AG04449 (cell line): ENCODE measurements around the gene NPC1.

Source experiments
- CTCF ChIA-PET: fragments of 350-600 bp; formaldehyde crosslinking; extraction: SDS; loops from one replicate; lab custom pipeline; 2021; ENCODE audit warnings: antibody characterized with exemption; lab: Yijun Ruan, JAX
- POLR2A ChIA-PET: fragments of 400-600, 350-600 bp; formaldehyde crosslinking; extraction: SDS; loops from one replicate; lab custom pipeline; 2020; ENCODE audit warnings: antibody characterized with exemption, inconsistent platforms; lab: Yijun Ruan, JAX
- DNase-seq: peaks from one replicate; pipeline ENCODE4 v3.0.0-alpha.2; 2010; ENCODE audit warnings: low read depth, low spot score
- H3K4me3 ChIP-seq: 2 replicates; pipeline ENCODE4 v1.5.1; 2011; ENCODE audit warnings: low read depth, mild to moderate bottlenecking, control low read depth, low read length
- TF ChIP-seq, protein P1 (sequence below): IDR thresholded peaks from one replicate; pipeline ENCODE4 v1.5.1; 2011; ENCODE audit warnings: mild to moderate bottlenecking, moderate library complexity, low read length, control low read depth, inconsistent platforms; ENCODE audit not compliant: insufficient read depth; ENCODE audit errors: missing control alignments

The NPC1 gene

DNA sequence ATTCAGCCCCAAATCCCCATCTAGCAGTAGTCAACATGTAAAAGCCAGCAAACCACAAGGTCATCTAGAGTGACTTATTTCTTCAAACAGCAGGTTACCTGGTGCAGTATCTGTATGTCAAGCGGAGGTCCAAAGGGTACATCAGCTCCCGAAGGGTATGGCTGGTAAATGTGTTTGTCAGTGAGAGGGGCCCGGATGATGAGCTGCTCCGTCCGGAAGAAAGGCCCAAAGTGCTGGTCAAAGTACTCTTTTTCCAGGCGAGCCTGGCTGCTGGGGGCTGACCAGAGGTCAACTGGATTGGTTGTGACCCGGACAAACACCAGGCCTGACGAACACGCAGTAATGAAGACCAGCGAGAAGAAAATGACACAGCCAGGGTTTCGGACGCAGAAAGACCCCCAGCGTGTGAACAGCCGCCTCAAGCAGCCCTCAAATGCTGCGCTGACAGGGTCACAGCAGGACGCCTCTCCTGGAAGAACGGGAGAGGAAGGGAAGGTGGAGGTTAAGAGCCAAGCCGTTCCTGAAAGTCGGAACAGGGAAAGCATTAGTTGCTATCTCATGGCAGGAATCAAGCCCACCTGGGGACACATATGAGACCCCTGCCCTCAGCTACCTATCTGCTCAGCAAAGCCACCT, 30.0 kb downstream of the NPC1 start:
- TF ChIP-seq, protein P1, sequence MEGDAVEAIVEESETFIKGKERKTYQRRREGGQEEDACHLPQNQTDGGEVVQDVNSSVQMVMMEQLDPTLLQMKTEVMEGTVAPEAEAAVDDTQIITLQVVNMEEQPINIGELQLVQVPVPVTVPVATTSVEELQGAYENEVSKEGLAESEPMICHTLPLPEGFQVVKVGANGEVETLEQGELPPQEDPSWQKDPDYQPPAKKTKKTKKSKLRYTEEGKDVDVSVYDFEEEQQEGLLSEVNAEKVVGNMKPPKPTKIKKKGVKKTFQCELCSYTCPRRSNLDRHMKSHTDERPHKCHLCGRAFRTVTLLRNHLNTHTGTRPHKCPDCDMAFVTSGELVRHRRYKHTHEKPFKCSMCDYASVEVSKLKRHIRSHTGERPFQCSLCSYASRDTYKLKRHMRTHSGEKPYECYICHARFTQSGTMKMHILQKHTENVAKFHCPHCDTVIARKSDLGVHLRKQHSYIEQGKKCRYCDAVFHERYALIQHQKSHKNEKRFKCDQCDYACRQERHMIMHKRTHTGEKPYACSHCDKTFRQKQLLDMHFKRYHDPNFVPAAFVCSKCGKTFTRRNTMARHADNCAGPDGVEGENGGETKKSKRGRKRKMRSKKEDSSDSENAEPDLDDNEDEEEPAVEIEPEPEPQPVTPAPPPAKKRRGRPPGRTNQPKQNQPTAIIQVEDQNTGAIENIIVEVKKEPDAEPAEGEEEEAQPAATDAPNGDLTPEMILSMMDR, result no peak
- no peak overlapping the region for H3K4me3 ChIP-seq
- ChIA-PET POLR2A (no interaction called here), CTCF (no interaction called here)
- no peak for DNase-seq

DNA sequence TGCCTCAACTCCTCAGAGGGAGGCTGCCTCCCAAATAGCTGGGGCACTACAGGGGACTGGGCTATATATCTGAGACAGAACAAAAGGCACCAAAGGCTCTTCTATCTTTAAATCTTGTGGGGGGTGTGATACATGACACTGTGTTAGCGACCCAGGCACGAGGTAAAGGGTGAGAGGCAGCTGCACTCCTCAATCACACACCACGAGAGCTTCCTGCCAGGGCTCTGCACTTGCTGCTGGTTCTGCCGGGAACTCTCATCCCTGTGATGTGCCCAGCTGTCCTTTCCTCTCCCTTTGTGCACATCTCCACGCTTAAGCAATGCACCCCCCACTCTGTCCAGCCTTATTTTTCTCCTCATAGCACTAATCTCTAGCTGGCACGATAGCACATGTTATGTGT, 32.4 kb downstream of the NPC1 start:
- TF ChIP-seq, protein P1, result no peak
- DNase-seq, result no peak
- H3K4me3 ChIP-seq, result no peak overlapping the region
- POLR2A ChIA-PET, result no interaction called here
- CTCF ChIA-PET, result interaction anchor here (1.1 to 3.1 kb wide), 3 partner anchors 32 to 38 kb away, joined by 3 to 13 read pairs (median 3); partner anchors contain the start of gene NPC1

DNA sequence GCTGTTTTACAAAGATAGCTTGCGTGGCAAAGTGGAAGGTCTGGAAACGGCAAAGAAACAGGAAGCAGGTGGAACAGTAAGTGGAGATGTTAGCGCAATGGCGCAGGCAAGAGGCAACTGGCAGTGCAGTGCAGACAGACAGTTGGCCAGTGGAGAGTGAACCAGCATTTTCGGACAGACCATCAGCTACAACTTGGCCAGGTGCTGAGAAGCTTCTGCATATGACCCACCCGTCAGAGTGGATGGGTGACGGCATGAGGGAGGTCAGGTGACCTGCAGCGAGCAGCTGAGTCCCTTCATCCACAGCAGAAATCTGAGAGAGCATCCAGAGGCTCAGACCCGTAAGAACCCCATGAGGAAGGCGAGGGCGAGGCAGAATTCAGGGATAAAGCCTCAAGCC, 33.8 kb downstream of the NPC1 start:
- H3K4me3 ChIP-seq, result no peak overlapping the region
- ChIA-PET CTCF (interaction anchor here (1.2 to 3.1 kb wide), 4 partner anchors 11 to 37 kb away, joined by 3 to 13 read pairs (median 4); no protein-coding TSS in a partner anchor), POLR2A (interaction anchor here (0.7 kb wide), 1 partner anchor 625 kb away, joined by 3 read pairs; no protein-coding TSS in a partner anchor)
- TF ChIP-seq, protein P1, result no peak
- no peak for DNase-seq

DNA sequence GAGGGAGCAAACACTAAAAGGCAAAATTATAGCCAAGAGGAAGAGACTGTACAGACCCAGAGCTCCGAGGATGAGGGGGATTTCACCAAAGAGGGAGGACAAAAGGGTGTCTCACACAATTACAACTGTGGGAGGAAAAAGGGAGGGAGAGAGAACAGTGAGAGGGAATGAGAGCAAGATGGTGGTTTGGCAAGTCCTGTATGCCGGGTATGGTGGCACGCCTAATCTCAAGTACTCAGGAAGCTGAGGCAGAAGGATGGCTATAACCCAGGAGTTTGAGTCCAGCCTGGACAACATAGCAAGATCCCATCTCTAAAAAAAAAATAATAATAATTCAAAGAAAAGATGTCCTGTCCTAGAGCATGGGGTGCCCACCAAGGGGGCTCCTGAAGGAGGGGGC, 34.3 kb downstream of the NPC1 start:
- ChIA-PET POLR2A (interaction anchor here (0.7 kb wide), 1 partner anchor 625 kb away, joined by 3 read pairs; no protein-coding TSS in a partner anchor), CTCF (interaction anchor here (1.2 to 3.1 kb wide), 4 partner anchors 11 to 37 kb away, joined by 3 to 13 read pairs (median 4); no protein-coding TSS in a partner anchor)
- H3K4me3 ChIP-seq, result no peak overlapping the region
- no peak for DNase-seq
- TF ChIP-seq, protein P1, result no peak

DNA sequence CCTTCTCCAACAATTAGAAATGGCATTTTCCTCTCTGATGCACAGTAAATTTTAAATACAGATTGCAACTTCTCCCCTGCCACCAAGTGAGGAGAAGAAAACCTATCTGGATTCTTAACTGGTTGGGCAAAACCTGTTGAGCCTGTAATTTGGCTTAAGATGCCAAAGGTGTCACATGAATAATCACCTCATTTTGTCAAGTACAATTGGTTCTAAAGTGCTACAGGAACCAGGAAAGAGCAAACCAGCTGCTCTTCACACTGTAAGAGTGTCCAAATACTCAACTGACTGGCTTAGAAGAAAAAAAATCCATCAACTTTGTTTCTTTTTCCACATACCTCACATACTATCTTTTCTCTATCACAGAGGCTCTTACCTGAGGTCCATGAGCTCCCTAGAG, 35.4 kb downstream of the NPC1 start:
- ChIA-PET POLR2A (no interaction called here), CTCF (interaction anchor here (0.9 to 3.1 kb wide), 2 partner anchors 35 kb away, joined by 3 to 13 read pairs; no protein-coding TSS in a partner anchor)

DNA sequence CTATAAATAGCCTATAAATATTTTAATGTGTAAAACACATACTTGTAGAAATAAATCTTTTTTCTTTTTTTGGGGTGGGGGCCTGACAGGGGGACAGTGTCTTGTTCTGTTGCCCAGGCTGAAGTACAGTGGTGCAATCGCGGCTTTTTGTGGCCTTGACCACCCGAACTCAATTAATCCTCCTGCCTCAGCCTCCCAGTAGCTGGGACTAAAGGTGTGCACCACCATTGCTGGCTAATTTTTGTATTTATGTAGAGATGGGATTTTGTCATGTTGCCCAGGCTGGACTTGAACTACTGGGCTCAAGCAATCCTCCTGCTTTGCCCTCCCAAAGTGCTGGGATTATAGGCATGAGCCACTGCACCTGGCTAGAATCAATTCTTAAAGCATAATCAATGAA, 37.6 kb downstream of the NPC1 start:
- POLR2A ChIA-PET, result interaction anchor here (0.6 kb wide), 1 partner anchor 15 kb away, joined by 3 read pairs; no protein-coding TSS in a partner anchor
- DNase-seq, result no peak
- TF ChIP-seq, protein P1, result no peak
- CTCF ChIA-PET, result interaction anchor here (2.0 kb wide), 1 partner anchor 155 kb away, joined by 5 read pairs; no protein-coding TSS in a partner anchor
- no peak overlapping the region for H3K4me3 ChIP-seq

More for the DNA sequence above, 35.4 kb downstream of the NPC1 start:
- TF ChIP-seq, protein P1, result no peak
- no peak for DNase-seq
- H3K4me3 ChIP-seq, result no peak overlapping the region
